ENCODE measurements around the gene PRPF31. TPM values are rescaled to one million over a fixed set of nuclear protein-coding genes. Genes with fewer than 3 reads are reported as not detected.
"Not testable (repeated sequence)": the region's sequence is repeated elsewhere in the genome, so short reads cannot be mapped to it uniquely, and the experiment has no call there.

The PRPF31 gene
- total and polyA plus RNA-seq, 2 of the 13 experiments (the other 11 are each of a cell fraction or from before 2014, with no cell fraction given), result 23.8 to 63.8 TPM

- TF ChIP-seq TCF12, ATF7 (IDR thresholded peaks at IDR 0.05): not testable (repeated sequence)
- TF ChIP-seq TCF12 (CRISPR knock-in tag; IDR thresholded peaks at IDR 0.05) (peak; percentile 54; the same call in 1 of the 2 replicates), ZNF251 (CRISPR knock-in tag; IDR thresholded peaks at IDR 0.05) (0 out of 2 replicates have a peak, but pooled peaks have one; percentile 21), KDM5B (CRISPR knock-in tag; IDR thresholded peaks at IDR 0.05; ENCODE audit: borderline replicate concordance) (peak; percentile 66), REXO4 (CRISPR knock-in tag; IDR thresholded peaks at IDR 0.05; ENCODE audit: borderline replicate concordance) (peak; percentile 68; the same call in 1 of the 2 replicates), ATF7 (CRISPR knock-in tag; IDR thresholded peaks at IDR 0.05) (0 out of 2 replicates have a peak, but pooled peaks have one; percentile 24), GABPB1 (CRISPR knock-in tag; IDR thresholded peaks at IDR 0.05) (peak; percentile 58; the same call in 1 of the 2 replicates), ZFP37 (CRISPR knock-in tag; IDR thresholded peaks at IDR 0.05; ENCODE audit: borderline replicate concordance) (peak; percentile 66; the same call in 1 of the 2 replicates), ZNF619 (CRISPR knock-in tag; IDR thresholded peaks at IDR 0.05) (0 out of 2 replicates have a peak, but pooled peaks have one; percentile 40), ZSCAN22 (CRISPR knock-in tag; IDR thresholded peaks at IDR 0.05) (peak; percentile 84), ZNF607 (CRISPR knock-in tag; IDR thresholded peaks at IDR 0.05; ENCODE audit: borderline replicate concordance) (peak; percentile 61; the same call in 1 of the 2 replicates), CSRNP1 (CRISPR knock-in tag; IDR thresholded peaks at IDR 0.05) (peak; percentile 84), ZZZ3 (CRISPR knock-in tag; IDR thresholded peaks at IDR 0.05; ENCODE audit: borderline replicate concordance) (0 out of 2 replicates have a peak, but pooled peaks have one; percentile 54)
- TF ChIP-seq, protein P1, sequence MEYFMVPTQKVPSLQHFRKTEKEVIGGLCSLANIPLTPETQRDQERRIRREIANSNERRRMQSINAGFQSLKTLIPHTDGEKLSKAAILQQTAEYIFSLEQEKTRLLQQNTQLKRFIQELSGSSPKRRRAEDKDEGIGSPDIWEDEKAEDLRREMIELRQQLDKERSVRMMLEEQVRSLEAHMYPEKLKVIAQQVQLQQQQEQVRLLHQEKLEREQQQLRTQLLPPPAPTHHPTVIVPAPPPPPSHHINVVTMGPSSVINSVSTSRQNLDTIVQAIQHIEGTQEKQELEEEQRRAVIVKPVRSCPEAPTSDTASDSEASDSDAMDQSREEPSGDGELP (IDR thresholded peaks at IDR 0.05; ENCODE audit: borderline replicate concordance, low read depth), result 0 out of 2 replicates have a peak, but pooled peaks have one; percentile 13
- TF ChIP-seq, protein P2, sequence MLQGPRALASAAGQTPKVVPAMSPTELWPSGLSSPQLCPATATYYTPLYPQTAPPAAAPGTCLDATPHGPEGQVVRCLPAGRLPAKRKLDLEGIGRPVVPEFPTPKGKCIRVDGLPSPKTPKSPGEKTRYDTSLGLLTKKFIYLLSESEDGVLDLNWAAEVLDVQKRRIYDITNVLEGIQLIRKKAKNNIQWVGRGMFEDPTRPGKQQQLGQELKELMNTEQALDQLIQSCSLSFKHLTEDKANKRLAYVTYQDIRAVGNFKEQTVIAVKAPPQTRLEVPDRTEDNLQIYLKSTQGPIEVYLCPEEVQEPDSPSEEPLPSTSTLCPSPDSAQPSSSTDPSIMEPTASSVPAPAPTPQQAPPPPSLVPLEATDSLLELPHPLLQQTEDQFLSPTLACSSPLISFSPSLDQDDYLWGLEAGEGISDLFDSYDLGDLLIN (CRISPR knock-in tag; IDR thresholded peaks at IDR 0.05; ENCODE audit: borderline replicate concordance), result peak; percentile 79; the same call in 1 of the 2 replicates
- TF ChIP-seq, protein P3, sequence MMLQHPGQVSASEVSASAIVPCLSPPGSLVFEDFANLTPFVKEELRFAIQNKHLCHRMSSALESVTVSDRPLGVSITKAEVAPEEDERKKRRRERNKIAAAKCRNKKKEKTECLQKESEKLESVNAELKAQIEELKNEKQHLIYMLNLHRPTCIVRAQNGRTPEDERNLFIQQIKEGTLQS (CRISPR knock-in tag; IDR thresholded peaks at IDR 0.05), result 0 out of 2 replicates have a peak, but pooled peaks have one; percentile 10
- TF ChIP-seq, protein P4, sequence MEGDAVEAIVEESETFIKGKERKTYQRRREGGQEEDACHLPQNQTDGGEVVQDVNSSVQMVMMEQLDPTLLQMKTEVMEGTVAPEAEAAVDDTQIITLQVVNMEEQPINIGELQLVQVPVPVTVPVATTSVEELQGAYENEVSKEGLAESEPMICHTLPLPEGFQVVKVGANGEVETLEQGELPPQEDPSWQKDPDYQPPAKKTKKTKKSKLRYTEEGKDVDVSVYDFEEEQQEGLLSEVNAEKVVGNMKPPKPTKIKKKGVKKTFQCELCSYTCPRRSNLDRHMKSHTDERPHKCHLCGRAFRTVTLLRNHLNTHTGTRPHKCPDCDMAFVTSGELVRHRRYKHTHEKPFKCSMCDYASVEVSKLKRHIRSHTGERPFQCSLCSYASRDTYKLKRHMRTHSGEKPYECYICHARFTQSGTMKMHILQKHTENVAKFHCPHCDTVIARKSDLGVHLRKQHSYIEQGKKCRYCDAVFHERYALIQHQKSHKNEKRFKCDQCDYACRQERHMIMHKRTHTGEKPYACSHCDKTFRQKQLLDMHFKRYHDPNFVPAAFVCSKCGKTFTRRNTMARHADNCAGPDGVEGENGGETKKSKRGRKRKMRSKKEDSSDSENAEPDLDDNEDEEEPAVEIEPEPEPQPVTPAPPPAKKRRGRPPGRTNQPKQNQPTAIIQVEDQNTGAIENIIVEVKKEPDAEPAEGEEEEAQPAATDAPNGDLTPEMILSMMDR (CRISPR knock-in tag; IDR thresholded peaks at IDR 0.05), result peak; percentile 41; the same call in 1 of the 2 replicates
- TF ChIP-seq, protein P5, sequence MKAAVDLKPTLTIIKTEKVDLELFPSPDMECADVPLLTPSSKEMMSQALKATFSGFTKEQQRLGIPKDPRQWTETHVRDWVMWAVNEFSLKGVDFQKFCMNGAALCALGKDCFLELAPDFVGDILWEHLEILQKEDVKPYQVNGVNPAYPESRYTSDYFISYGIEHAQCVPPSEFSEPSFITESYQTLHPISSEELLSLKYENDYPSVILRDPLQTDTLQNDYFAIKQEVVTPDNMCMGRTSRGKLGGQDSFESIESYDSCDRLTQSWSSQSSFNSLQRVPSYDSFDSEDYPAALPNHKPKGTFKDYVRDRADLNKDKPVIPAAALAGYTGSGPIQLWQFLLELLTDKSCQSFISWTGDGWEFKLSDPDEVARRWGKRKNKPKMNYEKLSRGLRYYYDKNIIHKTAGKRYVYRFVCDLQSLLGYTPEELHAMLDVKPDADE (CRISPR knock-in tag; IDR thresholded peaks at IDR 0.05), result 0 out of 2 replicates have a peak, but pooled peaks have one; percentile 62
Observed at GRCh38 chr19:54095859-54096616, 19.5 kb upstream of the PRPF31 start (continued).
